ENCODE results near the gene ZNF35. TPM values are rescaled to one million over a fixed set of nuclear protein-coding genes. Genes with fewer than 3 reads are reported as not detected.

ZNF35 gene
- polyA plus RNA-seq, 1 experiment = 8.1 TPM

- no peak overlapping the region for H3K4me3 ChIP-seq (ENCODE audit: low read depth, low read length)
- H3K27me3 ChIP-seq (ENCODE audit: control insufficient read depth, insufficient read depth, low read length) = no peaks in the 10 kb centered on the region
- H3K27ac ChIP-seq (ENCODE audit: low read depth, low read length) = no peak overlapping the region
- no peak for DNase-seq (ENCODE audit: low read depth, low spot score)
- CTCF ChIA-PET = no interaction called here
- TF ChIP-seq CTCF (IDR thresholded peaks at IDR 0.05; ENCODE audit: low read depth, low read length) = no peak
- POLR2A ChIA-PET = no interaction called here
- peaks cover 15% of the 10 kb centered on the region; the same call in 1 of the 2 replicates for H3K9me3 ChIP-seq (ENCODE audit: control insufficient read depth, insufficient read depth, low read length)
These were observed 39.4 kb downstream of the ZNF35 start for GRCh38 chr3:44687898-44688297.

Other genes with a start within 250 kb of the ZNF35 start
- gene ZNF445, start 171.1 kb upstream of the ZNF35 start, polyA plus RNA-seq (2011; rRNA removed) = 4.7 and 5.1 TPM in 2 replicates
- gene ZKSCAN7, start 93.5 kb upstream of the ZNF35 start, polyA plus RNA-seq (2011; rRNA removed) = 5.7 and 8.3 TPM in 2 replicates
- 2.1 and 2.8 TPM in 2 replicates for gene ZNF660, start 63.8 kb upstream of the ZNF35 start, polyA plus RNA-seq (2011; rRNA removed)
- gene ZNF197, start 23.7 kb upstream of the ZNF35 start, polyA plus RNA-seq (2011; rRNA removed) = 11.1 and 13.9 TPM in 2 replicates
- 3.0 and 4.0 TPM in 2 replicates for gene ZNF502, start 63.9 kb downstream of the ZNF35 start, polyA plus RNA-seq (2011; rRNA removed)
- 3.9 and 4.3 TPM in 2 replicates for gene ZNF501, start 80.9 kb downstream of the ZNF35 start, polyA plus RNA-seq (2011; rRNA removed)
- 14.0 and 19.6 TPM in 2 replicates for gene KIAA1143, start 112.9 kb downstream of the ZNF35 start, polyA plus RNA-seq (2011; rRNA removed)
- gene KIF15, start 113.1 kb downstream of the ZNF35 start, polyA plus RNA-seq (2011; rRNA removed) = 2.1 and 3.6 TPM in 2 replicates
- 25.7 TPM in 2 replicates for gene TMEM42, start 213.2 kb downstream of the ZNF35 start, polyA plus RNA-seq (2011; rRNA removed)
- gene TGM4, start 225.9 kb downstream of the ZNF35 start, polyA plus RNA-seq (2011; rRNA removed) = 0.02 and 0.12 TPM in 2 replicates

Data from AG04450 (cell line).